ENCODE results near the gene AP1S3. TPM values are rescaled to one million over a fixed set of nuclear protein-coding genes. Genes with fewer than 3 reads are reported as not detected.
"Not testable (repeated sequence)": the region's sequence is repeated elsewhere in the genome, so short reads cannot be mapped to it uniquely, and the experiment has no call there.

The AP1S3 gene
- polyA plus RNA-seq, 1 experiment: 1.9 TPM

GRCh38 chr2:223880796-223881195 lies 43.4 kb upstream of the AP1S3 start:
- POLR2A ChIA-PET: no interaction called here
- no peak for TF ChIP-seq CTCF (IDR thresholded peaks at IDR 0.05; ENCODE audit: insufficient read depth, low read depth, low read length)

GRCh38 chr2:223877721-223878410 lies 40.5 kb upstream of the AP1S3 start:
- CTCF ChIA-PET: interaction anchor here (0.5 kb wide), 1 partner anchor 63 kb away, joined by 3 read pairs; no protein-coding TSS in a partner anchor
- POLR2A ChIA-PET: no interaction called here
- Histone ChIP-seq H3K36me3 (ENCODE audit: control insufficient read depth, insufficient read depth, low read length) (peaks cover 26% of the 10 kb centered on the region), H3K27me3 (ENCODE audit: control insufficient read depth, insufficient read depth, low read length) (no peaks in the 10 kb centered on the region), H3K4me3 (ENCODE audit: low read depth, low read length) (no peak overlapping the region)
- DNase-seq (ENCODE audit: low read depth): no peak
- no peak for TF ChIP-seq CTCF (IDR thresholded peaks at IDR 0.05; ENCODE audit: insufficient read depth, low read depth, low read length)

More at GRCh38 chr2:223880796-223881195, 43.4 kb upstream of the AP1S3 start:
- H3K4me3 ChIP-seq (ENCODE audit: low read depth, low read length): no peak overlapping the region
- H3K36me3 ChIP-seq (ENCODE audit: control insufficient read depth, insufficient read depth, low read length): peaks cover 23% of the 10 kb centered on the region
- CTCF ChIA-PET: interaction anchor here (0.6 to 1.4 kb wide), 3 partner anchors 9 to 667 kb away, joined by 3 to 4 read pairs (median 3); no protein-coding TSS in a partner anchor
- no peaks in the 10 kb centered on the region for H3K27me3 ChIP-seq (ENCODE audit: control insufficient read depth, insufficient read depth, low read length)
- no peak for DNase-seq (ENCODE audit: low read depth)

GRCh38 chr2:223873672-223874071 lies 36.3 kb upstream of the AP1S3 start:
- ChIA-PET POLR2A (no interaction called here), CTCF (no interaction called here)
- no peaks in the 10 kb centered on the region for H3K27me3 ChIP-seq (ENCODE audit: control insufficient read depth, insufficient read depth, low read length)

GRCh38 chr2:223872772-223873171 lies 35.4 kb upstream of the AP1S3 start:
- H3K4me3 ChIP-seq (ENCODE audit: low read depth, low read length); POLR2A ChIA-PET; CTCF ChIA-PET; DNase-seq (ENCODE audit: low read depth); H3K27me3 ChIP-seq (ENCODE audit: control insufficient read depth, insufficient read depth, low read length): not testable (repeated sequence)
- H3K36me3 ChIP-seq (ENCODE audit: control insufficient read depth, insufficient read depth, low read length): peaks cover 10% of the 10 kb centered on the region

More at GRCh38 chr2:223873672-223874071, 36.3 kb upstream of the AP1S3 start:
- no peak overlapping the region for H3K4me3 ChIP-seq (ENCODE audit: low read depth, low read length)
- TF ChIP-seq CTCF (IDR thresholded peaks at IDR 0.05; ENCODE audit: insufficient read depth, low read depth, low read length): no peak
- no peak for DNase-seq (ENCODE audit: low read depth)
- peaks cover 9% of the 10 kb centered on the region for H3K36me3 ChIP-seq (ENCODE audit: control insufficient read depth, insufficient read depth, low read length)

GRCh38 chr2:223871661-223872060 lies 34.3 kb upstream of the AP1S3 start:
- DNase-seq (ENCODE audit: low read depth); H3K27me3 ChIP-seq (ENCODE audit: control insufficient read depth, insufficient read depth, low read length); H3K36me3 ChIP-seq (ENCODE audit: control insufficient read depth, insufficient read depth, low read length); POLR2A ChIA-PET; H3K4me3 ChIP-seq (ENCODE audit: low read depth, low read length): not testable (repeated sequence)
- CTCF ChIA-PET: interaction anchor here (0.8 kb wide), 1 partner anchor 9 kb away, joined by 3 read pairs; no protein-coding TSS in a partner anchor

- H3K27me3 ChIP-seq (ENCODE audit: control insufficient read depth, insufficient read depth, low read length): no peaks in the 10 kb centered on the region
- no peak for TF ChIP-seq CTCF (IDR thresholded peaks at IDR 0.05; ENCODE audit: insufficient read depth, low read depth, low read length)
- no peak overlapping the region for H3K4me3 ChIP-seq (ENCODE audit: low read depth, low read length)
- POLR2A ChIA-PET: no interaction called here
- DNase-seq (ENCODE audit: low read depth): no peak
- CTCF ChIA-PET: interaction anchor here (0.6 to 0.9 kb wide), 5 partner anchors 10 to 1050 kb away, joined by 3 to 4 read pairs (median 3); no protein-coding TSS in a partner anchor
- H3K36me3 ChIP-seq (ENCODE audit: control insufficient read depth, insufficient read depth, low read length): peaks cover 8% of the 10 kb centered on the region
These were observed 33.6 kb upstream of the AP1S3 start for GRCh38 chr2:223870840-223871611.

All from BJ (cell line).